ENCODE measurements around the gene SLC37A1. TPM values are rescaled to one million over a fixed set of nuclear protein-coding genes. Genes with fewer than 3 reads are reported as not detected.

SLC37A1 gene
- total RNA-seq, 2 experiments from 2014 or later = 12.8 to 14.9 TPM

GRCh38 chr21:42563261-42563660 is 49.6 kb downstream of the SLC37A1 start:
- H3K27me3 Mint-ChIP-seq = no peaks in the 10 kb centered on the region
- no peak overlapping the region for H3K4me3 Mint-ChIP-seq
- intact Hi-C loops (cut with micrococcal nuclease) = no loop called here
- H3K9me3 Mint-ChIP-seq = no peaks in the 10 kb centered on the region
- ChIA-PET POLR2A (no interaction called here), CTCF (no interaction called here)
- DNase-seq (no peak), ATAC-seq (no peak)
- TF ChIP-seq CTCF (IDR thresholded peaks at IDR 0.05) = no peak
- no peaks in the 10 kb centered on the region for H3K4me1 Mint-ChIP-seq (ENCODE audit: low read depth)
- peaks cover 10% of the 10 kb centered on the region for H3K36me3 Mint-ChIP-seq (ENCODE audit: low read depth)
- H3K27ac Mint-ChIP-seq = no peak overlapping the region

DNA sequence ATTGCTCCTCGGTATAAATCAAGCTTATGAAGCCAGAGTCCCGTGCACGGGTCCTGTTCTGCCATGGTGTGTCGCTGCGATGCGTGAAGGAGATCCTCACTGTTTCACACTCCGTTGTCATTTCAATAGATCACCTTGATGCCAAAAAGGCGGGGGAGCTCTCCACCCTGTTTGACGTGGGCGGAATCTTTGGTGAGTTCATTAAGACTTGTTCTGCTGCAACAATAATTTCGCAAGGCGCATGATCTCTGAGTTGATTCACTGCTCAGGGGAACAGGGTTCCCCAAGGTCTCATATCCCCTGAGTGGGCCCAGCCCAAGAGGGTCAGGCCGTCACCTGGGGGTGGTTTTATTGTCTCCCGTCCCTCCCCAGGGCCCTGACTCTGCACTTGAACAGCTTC is 50.0 kb downstream of the SLC37A1 start:
- POLR2A ChIA-PET = no interaction called here
- H3K9me3 Mint-ChIP-seq = no peaks in the 10 kb centered on the region
- no peak for ATAC-seq
- H3K36me3 Mint-ChIP-seq (ENCODE audit: low read depth) = peaks cover 10% of the 10 kb centered on the region
- no peak for TF ChIP-seq CTCF (IDR thresholded peaks at IDR 0.05)
- CTCF ChIA-PET = no interaction called here
- no peak overlapping the region for H3K4me3 Mint-ChIP-seq
- no peak for DNase-seq
- no peak overlapping the region for H3K27ac Mint-ChIP-seq
- H3K27me3 Mint-ChIP-seq = no peaks in the 10 kb centered on the region
- H3K4me1 Mint-ChIP-seq (ENCODE audit: low read depth) = no peaks in the 10 kb centered on the region
- intact Hi-C loops (cut with micrococcal nuclease) = no loop called here

GRCh38 chr21:42564561-42564971 is 50.9 kb downstream of the SLC37A1 start:
- TF ChIP-seq CTCF (IDR thresholded peaks at IDR 0.05) = no peak
- peaks cover 10% of the 10 kb centered on the region for H3K36me3 Mint-ChIP-seq (ENCODE audit: low read depth)
- POLR2A ChIA-PET = no interaction called here
- H3K4me1 Mint-ChIP-seq (ENCODE audit: low read depth) = no peaks in the 10 kb centered on the region
- no peak for ATAC-seq
- H3K9me3 Mint-ChIP-seq = no peaks in the 10 kb centered on the region
- DNase-seq = no peak
- intact Hi-C loops (cut with micrococcal nuclease) = no loop called here
- CTCF ChIA-PET = no interaction called here
- no peak overlapping the region for H3K4me3 Mint-ChIP-seq
- no peaks in the 10 kb centered on the region for H3K27me3 Mint-ChIP-seq
- H3K27ac Mint-ChIP-seq = no peak overlapping the region

DNA sequence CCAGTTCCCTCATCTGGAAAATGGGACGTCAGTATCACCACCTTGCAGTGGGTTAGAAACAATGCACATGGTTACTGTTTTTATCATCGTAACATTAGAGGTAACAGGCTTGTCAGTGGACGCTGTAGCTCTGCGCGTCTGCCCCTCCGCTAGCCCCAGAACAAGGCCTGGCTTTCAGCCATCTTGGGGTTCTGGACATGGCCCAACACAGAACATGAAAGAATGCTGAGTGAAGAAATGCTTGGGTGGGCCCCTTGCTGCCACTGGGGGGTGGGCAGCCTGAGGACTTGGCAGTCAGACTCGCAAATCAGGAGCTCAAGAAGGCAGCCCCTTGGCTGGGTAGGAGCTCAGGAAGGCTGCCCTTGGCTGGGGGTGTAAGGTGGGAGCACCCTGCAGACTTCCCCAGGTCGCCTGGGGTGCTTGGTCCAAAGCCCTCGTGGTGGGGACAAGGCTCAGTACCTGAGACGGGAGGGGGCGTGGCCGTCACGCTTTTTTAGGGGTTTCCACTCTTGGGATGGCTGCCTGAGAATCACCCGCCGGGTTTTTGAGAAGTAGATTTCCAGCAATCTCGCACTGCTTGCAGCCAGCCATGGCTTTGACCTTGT is 51.7 kb downstream of the SLC37A1 start:
- no peak overlapping the region for H3K4me3 Mint-ChIP-seq
- no peak for DNase-seq
- CTCF ChIA-PET = no interaction called here

More for the DNA sequence above, 51.7 kb downstream of the SLC37A1 start:
- Mint-ChIP-seq H3K36me3 (ENCODE audit: low read depth) (peaks cover 10% of the 10 kb centered on the region), H3K27ac (no peak overlapping the region), H3K27me3 (no peaks in the 10 kb centered on the region), H3K9me3 (no peaks in the 10 kb centered on the region), H3K4me1 (ENCODE audit: low read depth) (no peaks in the 10 kb centered on the region)
- no peak for ATAC-seq
- intact Hi-C loops (cut with micrococcal nuclease) = no loop called here
- POLR2A ChIA-PET = no interaction called here
- TF ChIP-seq CTCF (IDR thresholded peaks at IDR 0.05) = no peak
